GM21447 (cell line): ENCODE measurements around the gene METTL16.
A peak's percentile ranks its signal among the peaks of the same experiment; 100 is the strongest.
"Not testable (repeated sequence)": the region's sequence is repeated elsewhere in the genome, so short reads cannot be mapped to it uniquely, and the experiment has no call there.

Experiments
- ATAC-seq: cut with Tn5 transposase; IDR thresholded peaks from one replicate; pipeline ENCODE4 v1.9.1; 2021; ENCODE audit not compliant: unreplicated experiment

Gene METTL16

GRCh38 chr17:2511462-2512369, at the start of gene METTL16:
Gene METTL16 (minus strand): TSS chr17:2511888. CDS start chr17:2502331, 9,557 bp downstream.
- peak; percentile 97 for ATAC-seq

- ATAC-seq = no peak
Observed at GRCh38 chr17:2560658-2561057, 49.0 kb upstream of the METTL16 start.

- no peak for ATAC-seq
Observed at GRCh38 chr17:2551928-2552327, 40.2 kb upstream of the METTL16 start.

- ATAC-seq = no peak
Observed at GRCh38 chr17:2551493-2551892, 39.8 kb upstream of the METTL16 start.

GRCh38 chr17:2549392-2550211, 37.9 kb upstream of the METTL16 start:
- no peak for ATAC-seq

- ATAC-seq = not testable (repeated sequence)
Observed at GRCh38 chr17:2548026-2548425, 36.3 kb upstream of the METTL16 start.

GRCh38 chr17:2547176-2547575, 35.5 kb upstream of the METTL16 start:
- no peak for ATAC-seq

GRCh38 chr17:2545393-2545792, 33.7 kb upstream of the METTL16 start:
- ATAC-seq = no peak

- no peak for ATAC-seq
Observed at GRCh38 chr17:2542456-2542855, 30.8 kb upstream of the METTL16 start.

- ATAC-seq = no peak
Observed at GRCh38 chr17:2542056-2542455, 30.4 kb upstream of the METTL16 start.

- not testable (repeated sequence) for ATAC-seq
Observed at GRCh38 chr17:2537579-2537978, 25.9 kb upstream of the METTL16 start.

- ATAC-seq = no peak
Observed at GRCh38 chr17:2532146-2532720, 20.5 kb upstream of the METTL16 start.

- ATAC-seq = not testable (repeated sequence)
Observed at GRCh38 chr17:2531243-2531954, 19.7 kb upstream of the METTL16 start.

GRCh38 chr17:2521775-2522410, 10.2 kb upstream of the METTL16 start:
- not testable (repeated sequence) for ATAC-seq

GRCh38 chr17:2521257-2521656, 9.6 kb upstream of the METTL16 start:
- ATAC-seq = no peak

GRCh38 chr17:2517539-2517938, 5.9 kb upstream of the METTL16 start:
- ATAC-seq = no peak

GRCh38 chr17:2511138-2511461, 588 bp downstream of the METTL16 start:
- ATAC-seq = no peak

- ATAC-seq = no peak
Observed at GRCh38 chr17:2510559-2510958, 1.1 kb downstream of the METTL16 start.

GRCh38 chr17:2508035-2508434, 3.7 kb downstream of the METTL16 start:
- ATAC-seq = no peak

GRCh38 chr17:2507015-2507414, 4.7 kb downstream of the METTL16 start:
- not testable (repeated sequence) for ATAC-seq
